CMK (cell line): ENCODE results near the gene KRT86.

Source experiments
- DNase-seq: peaks from one replicate; pipeline ENCODE4 v3.0.0-alpha.2; 2010; ENCODE audit warnings: low read depth

Gene KRT86

GRCh38 chr12:52356762-52357580 lies 82.5 kb downstream of the KRT86 start:
- DNase-seq = no peak
